ENCODE results near the gene CDHR2.
A peak's percentile ranks its signal among the peaks of the same experiment; 100 is the strongest.

The CDHR2 gene

DNA sequence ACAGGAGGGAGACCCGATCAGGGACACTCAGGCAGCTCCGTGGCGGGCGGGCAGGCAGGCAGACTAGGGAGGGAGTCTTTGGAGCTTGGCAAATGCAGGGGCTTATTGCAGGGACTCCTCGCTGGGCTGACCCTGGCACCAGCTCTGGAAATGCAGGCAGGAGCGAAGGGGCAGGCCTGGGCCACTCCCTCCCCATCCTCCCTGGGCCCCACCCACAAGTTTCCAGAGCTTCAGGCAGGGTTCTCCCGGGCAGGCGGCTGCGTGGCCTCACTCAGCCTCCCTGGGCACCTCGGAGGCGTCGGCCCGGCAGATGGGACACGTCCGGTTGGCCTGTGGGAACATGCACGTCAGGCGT, 20.4 kb upstream of the CDHR2 start:
- no peak for DNase-seq

DNA sequence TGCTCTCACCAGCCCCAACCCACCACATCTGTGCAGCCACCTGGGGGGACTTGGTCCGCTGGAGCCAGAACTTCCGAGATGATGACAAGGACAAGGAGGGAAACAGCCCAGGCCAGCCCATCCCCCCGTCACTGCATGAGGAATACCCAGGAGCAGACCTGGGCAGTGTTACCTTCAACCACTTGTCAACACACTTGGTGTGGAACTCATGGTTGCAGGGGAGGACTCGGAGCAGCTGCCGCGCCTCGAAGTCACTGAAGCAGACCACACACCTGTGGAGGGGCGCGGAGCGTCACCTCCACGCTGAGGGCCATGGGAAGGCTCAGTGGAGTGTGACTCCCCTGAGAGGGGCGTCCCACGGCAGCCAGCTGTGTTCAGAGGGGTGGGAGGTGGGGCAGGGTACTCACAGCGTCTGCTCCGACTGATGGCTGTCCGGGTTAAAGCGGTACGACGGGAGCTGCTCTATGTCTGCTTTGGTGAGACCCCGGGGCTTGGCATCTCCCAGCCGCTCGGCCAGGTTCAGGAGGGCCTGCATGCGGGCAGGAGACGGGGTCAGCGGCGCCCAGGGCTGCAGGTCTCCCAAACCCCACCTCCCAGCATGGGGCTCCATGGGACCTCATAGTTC, 19.9 kb upstream of the CDHR2 start:
- no peak for DNase-seq

DNA sequence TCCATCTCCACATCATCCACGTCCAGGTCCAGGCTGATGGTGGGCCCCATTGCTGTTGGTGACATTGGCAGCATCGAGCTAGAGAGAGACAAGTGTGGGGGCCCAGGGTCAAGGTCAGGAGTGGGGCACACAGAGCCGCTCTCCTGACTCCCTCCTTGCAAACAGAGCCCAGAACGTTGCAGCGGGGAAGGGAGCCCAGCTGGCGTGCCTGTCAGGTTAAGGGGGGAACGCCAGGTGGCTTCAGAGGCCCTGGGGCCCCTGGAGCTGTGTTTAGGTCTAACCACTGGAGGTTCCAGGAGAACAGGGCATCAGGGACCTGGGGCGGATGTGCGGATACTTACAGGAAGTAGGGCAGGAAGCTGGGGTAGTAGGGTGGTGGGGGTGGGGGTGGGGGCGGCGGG, 19.4 kb upstream of the CDHR2 start:
- no peak for DNase-seq

DNA sequence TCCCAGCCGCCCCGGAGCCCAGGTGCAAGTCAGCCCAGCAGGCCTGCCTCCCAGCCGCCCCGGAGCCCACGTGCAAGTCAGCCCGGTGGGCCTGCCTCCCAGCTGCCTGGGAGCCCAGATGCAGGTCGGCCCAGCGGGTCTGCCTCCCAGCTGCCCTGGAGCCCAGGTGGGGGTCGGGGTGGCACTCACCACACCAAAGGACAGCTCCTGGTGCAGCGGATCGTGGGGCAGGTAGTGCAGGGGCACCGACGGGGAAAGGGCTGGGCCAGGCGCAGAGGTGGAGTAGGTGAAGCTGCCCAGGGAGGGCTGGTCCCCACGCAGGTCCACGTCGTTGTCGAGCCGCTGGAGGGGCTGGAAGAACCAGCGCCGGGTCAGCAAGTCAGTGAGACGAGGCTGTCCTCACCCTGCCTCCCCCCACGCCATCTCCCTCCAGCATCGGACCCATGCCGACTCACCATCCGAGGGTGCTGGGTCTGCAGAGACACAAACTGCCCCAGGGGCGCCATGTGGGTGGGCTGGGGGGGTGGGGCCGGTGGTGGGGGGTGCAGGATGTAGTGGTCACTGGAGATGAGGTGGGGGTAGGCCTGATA, 18.7 kb upstream of the CDHR2 start:
- no peak for DNase-seq

DNA sequence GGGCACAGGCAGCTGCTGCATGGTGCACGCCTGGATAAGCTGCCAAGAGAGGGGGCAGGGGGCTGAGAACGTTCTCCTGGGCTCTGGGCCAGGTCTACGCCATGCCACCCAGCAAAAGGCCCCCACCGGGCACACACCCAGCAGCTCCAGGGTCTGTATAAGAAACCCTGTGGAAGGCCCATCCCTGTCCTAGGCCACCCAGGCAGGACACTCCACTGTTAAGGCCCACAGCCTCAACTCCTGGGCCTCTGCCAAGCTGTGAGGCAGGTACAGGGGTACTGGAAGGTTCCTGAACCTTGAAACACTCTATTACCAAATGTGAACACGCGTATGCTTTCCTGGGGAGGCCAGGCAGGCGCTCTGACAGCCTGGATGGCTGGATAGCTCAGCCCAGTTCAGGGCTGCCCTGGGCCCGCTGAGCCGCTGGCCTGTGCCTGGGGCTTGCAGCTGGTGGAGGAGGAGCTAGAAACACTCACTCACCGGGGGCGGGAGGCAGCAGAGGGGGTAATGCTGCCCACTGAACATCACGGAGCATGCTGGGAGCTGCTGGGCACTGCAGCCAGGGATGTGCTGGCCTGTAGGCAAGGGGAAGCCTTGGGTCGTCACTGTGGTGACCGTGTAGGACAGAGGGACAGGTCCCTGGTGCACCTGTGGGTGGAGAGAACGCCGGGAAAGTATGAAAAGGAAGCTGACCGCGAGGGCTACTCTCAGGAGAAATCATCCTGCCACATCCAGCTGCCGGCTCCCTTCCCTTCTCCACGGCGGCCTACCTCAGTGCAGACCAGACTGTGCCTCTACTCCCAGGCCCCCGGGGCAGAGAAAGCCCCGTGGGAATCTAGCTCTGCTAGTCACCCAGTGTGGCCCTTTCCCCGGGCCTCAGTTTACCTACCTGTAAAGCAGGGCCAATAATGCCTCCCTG, 17.9 kb upstream of the CDHR2 start:
- DNase-seq, result peak; percentile 77 to 78

DNA sequence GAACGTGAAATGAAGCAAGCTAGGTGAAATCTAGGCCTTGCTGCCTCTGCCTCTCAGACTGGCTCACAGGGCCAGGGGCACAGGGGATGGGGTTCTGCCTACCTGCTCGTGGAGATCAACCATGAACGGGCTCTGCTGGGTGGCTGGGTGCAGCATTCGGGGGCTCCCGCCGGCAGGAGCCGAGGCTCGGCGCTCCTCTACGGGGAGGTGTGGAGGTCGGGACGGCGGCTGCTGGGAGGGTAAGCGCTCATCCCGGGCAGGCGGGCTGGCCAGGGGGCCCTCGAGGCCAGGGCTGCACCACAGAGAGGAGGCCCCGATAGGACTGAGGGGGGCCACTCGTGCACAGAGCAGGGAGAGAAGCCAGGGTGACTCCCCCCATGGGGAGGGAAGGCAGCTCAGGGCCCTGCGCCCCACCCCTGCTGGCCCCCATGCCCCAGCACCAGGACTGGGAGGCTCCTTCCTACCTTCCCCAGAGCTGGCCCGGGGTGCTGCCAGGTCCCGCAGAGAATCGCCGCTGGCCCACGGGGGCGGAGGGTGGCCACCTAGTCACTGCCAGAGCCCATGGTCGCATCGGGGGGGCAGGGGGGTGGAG, 17.1 kb upstream of the CDHR2 start:
- no peak for DNase-seq

DNA sequence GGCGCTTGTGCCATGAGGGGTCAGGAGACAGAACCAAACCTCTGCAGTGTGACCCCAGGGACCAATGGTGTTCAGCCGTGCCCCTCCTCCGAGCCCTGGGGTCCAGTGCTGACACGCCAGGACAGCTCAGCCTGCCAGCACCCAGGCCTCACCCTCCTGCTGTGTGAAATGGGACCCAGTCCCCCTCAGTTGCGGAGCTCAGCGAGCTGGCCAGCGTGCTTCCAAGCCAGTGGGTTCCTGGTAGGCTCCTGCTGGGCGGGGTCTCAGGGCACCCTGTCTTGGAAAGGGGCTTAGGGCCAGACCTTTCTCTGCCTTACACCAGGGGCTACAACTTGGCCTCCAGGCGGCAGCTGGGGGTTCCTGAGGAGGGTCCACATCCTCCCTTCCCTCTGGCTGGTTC, 16.3 kb upstream of the CDHR2 start:
- DNase-seq, result no peak

DNA sequence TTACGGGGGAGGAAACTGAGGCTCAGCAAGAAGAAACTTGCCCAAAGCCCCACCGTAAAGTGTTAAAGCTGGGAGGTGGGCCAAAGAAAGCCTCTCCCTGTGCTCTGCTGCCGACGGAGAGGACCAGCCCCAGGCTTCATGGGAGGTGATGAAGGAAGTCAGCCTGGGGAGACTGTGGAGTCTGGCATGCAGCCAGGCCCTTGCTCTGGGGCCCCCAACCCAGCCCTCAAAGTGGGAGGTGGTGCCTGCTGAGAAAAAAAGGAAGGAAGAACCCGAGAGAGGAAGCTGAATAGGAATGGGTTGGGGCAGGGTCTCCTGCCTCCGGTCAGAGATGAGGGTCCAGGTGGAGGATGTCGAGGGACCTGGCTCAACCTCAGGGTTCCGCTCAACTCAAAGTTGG, 15.8 kb upstream of the CDHR2 start:
- no peak for DNase-seq

DNA sequence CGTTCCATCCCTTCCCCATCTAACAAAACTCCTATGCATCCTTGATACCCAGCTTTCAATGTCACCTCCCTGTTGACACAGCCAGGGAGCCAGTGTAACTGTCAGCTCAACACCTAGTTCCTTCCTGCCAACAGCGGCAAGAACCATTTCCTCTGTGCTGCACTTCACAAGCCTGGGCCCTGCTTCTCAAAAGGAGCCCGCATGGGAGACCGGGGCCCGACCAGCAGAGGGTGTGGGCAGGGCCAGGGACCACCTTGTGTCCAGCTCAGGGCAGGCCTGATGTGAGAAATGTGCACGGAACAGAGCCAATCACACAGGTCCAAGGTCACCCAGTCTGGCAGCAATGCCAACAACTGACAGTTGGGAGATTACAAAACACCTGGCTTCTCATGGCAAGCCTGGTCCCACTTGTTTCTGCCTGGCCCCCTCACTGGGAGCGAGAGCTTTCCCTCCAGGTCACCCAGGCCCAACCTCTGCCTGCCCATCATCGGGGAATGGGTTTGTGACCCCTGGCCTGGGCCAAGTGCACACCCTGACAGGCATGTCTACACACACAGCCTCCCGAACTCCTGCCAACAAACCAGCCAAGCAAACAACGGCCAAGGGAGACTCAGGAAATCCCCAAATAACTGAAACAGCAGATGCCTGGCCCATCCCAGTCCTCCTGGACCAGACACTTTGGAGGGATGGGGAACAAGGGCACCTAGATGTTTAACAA, 15.1 kb upstream of the CDHR2 start:
- no peak for DNase-seq

DNA sequence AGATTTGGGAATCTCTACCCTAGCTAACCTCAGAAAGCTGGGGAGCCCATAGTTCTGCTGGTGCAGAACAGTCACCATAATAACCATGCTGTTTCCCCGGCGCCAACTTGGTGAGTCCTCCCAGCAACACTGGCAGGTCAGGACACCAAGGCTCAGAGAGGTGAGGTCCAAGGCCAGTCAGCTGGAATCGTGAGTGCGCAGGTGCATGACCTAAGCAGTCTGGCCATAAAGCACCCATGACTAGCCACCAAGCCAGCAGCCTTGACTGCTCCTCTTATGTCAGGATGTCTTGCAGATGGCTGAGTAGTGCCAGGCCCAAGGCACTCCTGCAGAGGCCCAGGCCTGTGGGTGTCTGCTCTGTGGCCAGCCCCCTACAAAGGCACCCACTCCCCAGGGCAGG, 14.5 kb upstream of the CDHR2 start:
- DNase-seq, result no peak

DNA sequence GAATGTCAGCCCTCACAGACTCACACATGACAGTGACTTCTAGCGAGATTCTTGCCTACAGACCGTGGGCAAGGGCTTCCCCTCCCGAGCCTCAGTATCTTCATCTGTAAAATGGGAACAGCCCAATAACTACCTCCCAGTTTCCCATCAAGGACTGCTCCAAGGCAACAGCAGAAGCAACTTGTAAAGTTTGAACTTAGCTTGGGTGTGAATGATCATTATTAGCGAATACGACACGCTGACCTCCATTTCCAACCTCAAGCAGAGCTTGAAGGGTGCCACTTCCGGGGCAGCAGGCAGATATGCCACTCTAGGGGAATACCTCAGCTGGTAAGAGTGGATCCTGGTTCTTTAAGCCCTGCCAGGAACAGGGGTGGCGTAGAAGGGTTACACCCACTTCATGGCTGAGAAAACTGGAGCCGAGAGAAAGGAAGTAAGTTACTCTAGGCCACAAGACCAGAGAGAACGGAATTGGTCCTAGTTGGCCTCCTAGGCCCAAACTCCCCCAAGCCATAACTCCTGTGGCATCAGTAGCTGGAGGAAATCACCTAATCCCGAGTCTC, 14.0 kb upstream of the CDHR2 start:
- no peak for DNase-seq

DNA sequence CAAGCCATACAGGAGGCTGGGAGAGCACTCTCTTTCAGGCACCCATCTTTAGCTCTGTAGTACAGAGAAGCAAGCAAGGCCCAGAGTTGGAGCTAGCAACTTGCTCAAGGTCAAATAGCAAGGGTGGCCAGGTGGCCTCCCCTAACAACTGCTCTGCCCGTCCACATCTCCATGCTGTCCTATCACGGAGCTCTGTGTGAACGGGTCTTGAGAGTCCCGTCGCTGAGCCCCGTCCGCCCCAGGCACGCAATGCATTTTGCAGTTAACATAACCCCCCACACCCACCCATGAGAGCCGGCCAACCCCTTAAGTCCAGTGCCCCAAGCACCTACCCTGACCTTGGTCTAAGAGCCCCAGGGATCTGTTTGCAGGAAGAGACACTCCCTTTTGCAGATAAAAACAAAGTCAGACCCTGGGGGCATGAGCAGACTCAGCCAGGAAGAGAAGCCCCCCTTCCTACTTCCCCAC, 13.4 kb upstream of the CDHR2 start:
- DNase-seq, result no peak

DNA sequence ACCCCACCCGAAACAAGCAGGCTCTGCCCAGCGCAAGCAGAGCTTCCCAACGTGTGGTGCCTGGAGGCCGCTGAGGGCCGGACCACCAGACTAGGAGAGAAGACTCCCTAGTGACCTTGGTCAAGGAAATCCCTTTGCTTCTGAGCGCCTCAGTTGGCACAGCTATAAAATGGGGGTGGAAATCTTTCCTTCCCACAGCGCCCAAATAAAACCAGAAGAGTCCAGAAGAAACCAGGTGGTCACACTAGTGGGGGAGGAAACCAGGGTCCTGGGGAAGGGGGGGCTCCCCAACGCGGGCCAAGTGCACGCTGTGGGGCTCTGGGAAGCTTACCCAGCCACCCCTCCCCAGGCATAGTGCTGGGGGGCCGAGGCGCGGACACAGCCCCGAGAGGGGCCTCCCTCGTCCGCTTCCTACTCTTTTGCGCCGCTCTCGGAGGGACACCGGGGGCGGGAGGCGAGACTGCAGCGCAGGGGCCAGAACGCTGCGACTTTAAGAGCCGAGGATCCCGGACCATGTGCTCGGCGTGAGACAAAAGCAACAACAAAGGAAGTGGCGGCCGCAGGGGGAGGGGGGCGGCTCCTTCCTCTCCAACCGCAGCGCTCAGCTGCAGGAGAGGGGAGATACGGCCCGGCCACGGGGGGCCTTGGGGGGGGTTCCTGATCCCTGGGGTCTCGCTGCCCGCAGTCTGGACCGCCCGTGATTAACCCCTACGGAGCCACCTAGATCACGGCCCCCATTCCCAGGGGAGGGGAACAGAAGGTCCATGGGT, 12.8 kb upstream of the CDHR2 start:
- DNase-seq, result peak; percentile 57 to 73

DNA sequence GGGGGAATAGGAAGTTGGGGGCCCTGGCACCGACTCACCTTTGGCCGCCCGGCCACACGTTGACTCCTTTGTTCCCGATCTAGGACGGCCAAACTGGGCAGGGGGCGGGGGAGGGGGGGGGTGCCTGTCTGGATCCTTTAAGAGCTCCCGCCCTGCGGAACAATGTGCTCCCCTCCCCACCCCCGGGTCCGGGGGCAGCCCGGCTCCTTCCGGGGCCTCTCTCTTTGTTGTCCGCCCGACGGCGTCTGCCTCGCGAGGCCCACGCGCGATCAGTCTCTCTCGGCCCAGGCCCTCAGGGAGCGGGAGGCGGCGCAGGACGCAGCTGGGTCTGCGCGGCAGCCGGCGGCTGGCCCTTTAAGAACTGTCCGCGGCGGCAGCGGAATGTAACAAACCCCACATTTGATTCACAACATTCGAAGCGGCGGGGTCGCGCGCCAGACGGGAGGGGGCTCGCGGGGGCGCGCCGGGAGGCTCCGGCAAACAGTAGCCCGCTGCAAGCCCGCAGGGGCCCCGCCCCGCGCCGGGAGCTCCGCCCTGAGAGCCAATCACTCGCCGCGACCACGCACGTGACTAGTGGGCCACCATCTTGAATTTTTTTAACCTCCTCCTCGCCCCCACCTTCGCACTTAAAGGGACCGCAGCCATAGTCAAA, 12.1 kb upstream of the CDHR2 start, which contains the start of gene RNF44:
RNF44 (minus strand) TSS at position 501 of the 652 bp plus-strand sequence. CDS start 4,930 bp downstream, outside the sequence.
- DNase-seq, result peak; percentile 95 to 98

DNA sequence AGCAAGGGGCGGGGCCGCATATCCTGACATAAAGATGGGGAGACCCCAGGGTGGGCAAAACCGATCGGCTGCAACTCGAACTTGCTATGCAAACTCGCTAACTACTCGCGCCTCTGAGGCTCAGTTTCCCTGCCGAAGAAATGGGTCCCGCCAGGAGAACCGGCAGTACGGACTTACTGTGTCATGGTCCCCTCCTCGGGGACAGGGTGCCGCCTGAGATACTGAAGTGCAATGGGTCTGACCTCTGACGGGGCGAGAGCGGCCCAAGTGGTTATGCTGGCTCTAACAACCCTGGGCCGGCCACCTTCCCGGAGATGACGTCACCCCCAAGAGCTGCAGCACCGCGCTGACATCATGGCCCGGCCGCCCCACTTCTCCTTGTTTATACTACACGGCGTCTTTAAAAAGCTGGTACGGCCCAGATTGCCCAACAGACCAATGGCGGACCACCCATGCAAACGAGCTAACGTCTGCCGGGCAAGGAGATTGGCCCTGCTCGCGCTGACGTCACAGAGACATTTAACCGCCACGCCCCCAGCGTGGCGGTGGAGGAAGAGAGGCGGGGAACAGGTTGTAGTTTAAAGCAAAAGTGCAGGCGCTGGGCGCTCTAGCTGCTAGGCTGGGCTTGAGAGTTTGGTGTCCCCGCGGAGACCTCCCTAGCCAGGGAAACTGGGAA, 11.4 kb upstream of the CDHR2 start:
- peak; percentile 98 to 100 for DNase-seq

DNA sequence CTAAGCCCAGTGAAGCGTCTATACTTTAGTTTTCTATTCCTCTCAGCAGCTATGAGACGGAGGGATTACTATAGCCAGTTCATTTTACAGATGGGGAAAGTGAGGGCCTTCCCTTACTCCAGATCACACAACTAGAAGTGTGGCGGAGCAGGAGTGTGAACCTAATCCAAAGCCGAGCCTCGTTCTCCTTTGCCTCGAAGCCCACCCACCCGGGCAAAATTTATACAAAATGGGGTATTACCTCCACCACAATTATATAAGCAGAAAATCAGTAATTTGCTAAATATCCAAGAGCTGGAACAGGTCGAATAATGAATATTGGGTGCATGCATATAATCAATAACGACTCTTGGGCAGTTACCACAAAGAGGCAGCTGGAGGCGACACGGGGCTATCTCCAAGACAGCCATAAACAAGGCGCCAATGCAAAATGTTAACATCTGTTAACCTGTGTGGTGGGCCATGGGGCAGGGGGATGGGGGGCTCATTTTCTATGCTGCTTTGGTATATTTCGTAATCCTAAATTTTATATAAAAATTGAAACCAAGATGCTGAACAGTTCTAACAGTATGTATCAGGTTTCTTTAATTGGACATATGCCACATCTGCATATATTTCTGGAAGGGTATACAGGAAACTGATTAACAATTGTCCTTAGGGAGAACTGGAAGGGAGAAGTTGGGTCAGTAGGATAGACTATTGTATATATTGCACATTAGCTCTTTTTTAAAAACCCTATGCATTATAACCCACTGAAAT, 10.7 kb upstream of the CDHR2 start:
- DNase-seq, result no peak

DNA sequence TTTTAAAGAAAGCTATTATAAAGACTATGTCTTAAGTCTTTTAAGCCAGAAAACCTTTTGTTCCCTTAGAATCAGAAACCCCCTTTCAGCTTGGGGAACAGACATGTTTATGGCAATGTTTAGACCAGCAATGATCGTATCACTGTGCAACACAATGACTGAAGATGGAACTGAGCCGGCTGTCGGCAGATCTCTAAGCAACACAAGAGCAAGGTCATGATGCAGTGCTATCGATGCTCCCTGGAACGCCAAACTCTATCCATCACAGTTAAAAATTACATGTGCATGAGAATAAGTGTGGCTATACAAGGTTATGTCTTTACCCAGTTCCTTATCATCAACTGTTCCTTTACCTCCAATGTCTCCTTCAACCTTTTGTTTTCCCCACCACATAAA, 10.2 kb upstream of the CDHR2 start:
- no peak for DNase-seq

DNA sequence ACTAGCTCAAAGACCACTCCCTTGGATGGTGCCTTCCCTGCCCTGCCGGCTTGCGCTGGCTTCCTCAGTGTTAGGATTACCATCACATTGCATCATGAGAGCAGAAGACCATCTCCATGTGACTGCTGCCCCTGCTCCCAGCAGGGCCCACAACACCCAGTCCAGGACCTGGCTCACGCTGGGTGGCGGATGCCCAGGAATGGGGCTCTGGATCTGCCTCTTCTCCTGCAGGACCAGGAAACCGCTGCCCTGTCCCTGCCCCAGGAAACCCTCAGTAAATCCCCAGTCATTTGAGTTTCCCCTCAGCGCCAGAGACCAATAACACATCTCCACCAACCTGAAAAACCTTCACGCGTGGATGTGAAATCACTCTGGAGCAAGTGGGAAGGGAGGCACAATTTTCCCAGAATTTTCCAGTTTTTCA, 8.7 kb upstream of the CDHR2 start:
- no peak for DNase-seq

DNA sequence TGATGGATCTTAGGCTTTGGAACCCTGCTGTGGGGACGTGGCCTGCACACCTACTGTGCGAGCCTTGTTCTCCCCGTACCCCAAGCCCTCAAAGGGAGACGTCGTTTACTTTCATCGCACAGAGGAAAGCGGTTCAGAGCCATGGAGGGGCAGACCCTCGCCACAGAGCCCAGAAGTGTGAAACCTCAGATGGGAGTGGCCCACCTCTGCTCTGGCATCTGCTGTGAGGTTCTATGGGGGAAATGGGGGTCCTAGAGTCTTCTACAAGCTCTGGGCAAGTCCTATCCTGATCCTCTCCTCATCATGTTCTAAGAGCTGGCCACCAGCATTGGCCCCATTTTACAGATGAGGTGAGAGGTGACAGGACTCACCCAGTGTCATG, 8.2 kb upstream of the CDHR2 start:
- no peak for DNase-seq

Measured in hippocampal formation (tissue), 2 donors.